SK-N-SH (cell line): ENCODE measurements around the gene C12orf43. TPM values are rescaled to one million over a fixed set of nuclear protein-coding genes. Genes with fewer than 3 reads are reported as not detected.

Experiments used
- CTCF ChIA-PET: fragments of 300-600, 350-600 bp; formaldehyde crosslinking; extraction: SDS; loops from one replicate; lab custom pipeline; 2021; lab: Yijun Ruan, JAX
- POLR2A ChIA-PET: fragments of 350-600 bp; sonication (Branson Sonifier 250); formaldehyde crosslinking; extraction: SDS; loops from one replicate; lab custom pipeline; 2020; ENCODE audit warnings: antibody characterized with exemption, inconsistent platforms; lab: Yijun Ruan, JAX
- DNase-seq: peaks from one replicate; pipeline ENCODE4 v3.0.0; 2012
- H2AFZ ChIP-seq: fragments of 200-600 bp; sonication (generic); 2 replicates; pipeline ENCODE4 v1.8.1; 2016; ENCODE audit warnings: antibody characterized with exemption, mild to moderate bottlenecking, low read depth
- H3F3A ChIP-seq: fragments of 200-600 bp; sonication (generic); replicated peaks from 2 replicates; pipeline ENCODE3; 2016; ENCODE audit warnings: antibody characterized with exemption, mild to moderate bottlenecking; ENCODE audit not compliant: insufficient read depth
- H3K27ac ChIP-seq, 2 experiments: fragments of 200-500 bp in 1 of 2; fragments of 200-600 bp in 1 of 2; sonication (Bioruptor generic) in 1 of 2; sonication (generic), shearing (Covaris generic) in 1 of 2; 2 replicates each; pipeline versions ENCODE4 v1.5.1 to v1.6.1; 2014 to 2016; ENCODE audit warnings: low read depth in 2 of 2, inconsistent platforms in 1 of 2, low read length in 1 of 2, mild to moderate bottlenecking in 1 of 2, mixed read lengths in 1 of 2
- H3K27me3 ChIP-seq: fragments of 200-600 bp; sonication (generic), shearing (Covaris generic); 2 replicates; pipeline ENCODE4 v1.6.1; 2016; ENCODE audit warnings: mixed run types; ENCODE audit not compliant: insufficient read depth
- H3K36me3 ChIP-seq, 2 experiments: fragments of 200-500 bp in 1 of 2; fragments of 200-600 bp in 1 of 2; sonication (Bioruptor generic) in 1 of 2; sonication (generic) in 1 of 2; replicated peaks in 1 of 2; 2 replicates each; pipeline versions ENCODE3 to v1.5.1; 2014 to 2016; ENCODE audit warnings: low read length in 1 of 2, mild to moderate bottlenecking in 1 of 2; ENCODE audit not compliant: insufficient read depth in 2 of 2, control insufficient read depth in 1 of 2
- H3K4me1 ChIP-seq, 2 experiments: fragments of 200-500 bp in 1 of 2; fragments of 200-600 bp in 1 of 2; sonication (Bioruptor generic) in 1 of 2; sonication (generic), shearing (Covaris generic) in 1 of 2; 2 replicates each; pipeline versions ENCODE4 v1.5.1 to v1.6.1; 2014 to 2016; ENCODE audit warnings: low read depth in 1 of 2, low read length in 1 of 2, mixed run types in 1 of 2; ENCODE audit not compliant: insufficient read depth in 2 of 2, control insufficient read depth in 1 of 2
- H3K4me2 ChIP-seq: fragments of 200-600 bp; sonication (generic), shearing (Covaris generic); 2 replicates; pipeline ENCODE4 v1.6.1; 2017; ENCODE audit warnings: mixed run types
- H3K4me3 ChIP-seq, 2 experiments: fragments of 200-500 bp in 1 of 2; fragments of 200-600 bp in 1 of 2; sonication (Bioruptor generic) in 1 of 2; sonication (generic), shearing (Covaris generic) in 1 of 2; 2 replicates each; pipeline versions ENCODE4 v1.5.1 to v1.8.1; 2014 to 2016; ENCODE audit warnings: low read depth in 2 of 2, inconsistent platforms in 1 of 2, low read length in 1 of 2, mild to moderate bottlenecking in 1 of 2, mixed read lengths in 1 of 2, moderate library complexity in 1 of 2
- H3K79me2 ChIP-seq: fragments of 200-600 bp; sonication (generic); 2 replicates; pipeline ENCODE4 v1.8.1; 2017; ENCODE audit warnings: mild to moderate bottlenecking; ENCODE audit not compliant: insufficient read depth
- H3K9ac ChIP-seq: fragments of 200-600 bp; sonication (generic); 2 replicates; pipeline ENCODE4 v1.6.1; 2017; ENCODE audit warnings: mixed run types
- H3K9me2 ChIP-seq: fragments of 200-600 bp; sonication (generic); 2 replicates; pipeline ENCODE4 v1.6.1; 2017; ENCODE audit warnings: mixed run types
- H3K9me3 ChIP-seq: fragments of 200-600 bp; sonication (generic); 2 replicates; pipeline ENCODE4 v1.6.1; 2017; ENCODE audit warnings: mixed run types, mild to moderate bottlenecking, moderate library complexity
- H4K20me1 ChIP-seq: fragments of 200-600 bp; sonication (generic); 2 replicates; pipeline ENCODE4 v1.6.1; 2017; ENCODE audit warnings: mild to moderate bottlenecking, mixed run types; ENCODE audit not compliant: insufficient read depth
- EP300 ChIP-seq, 2 experiments: IDR thresholded peaks; 2 replicates each; pipeline versions ENCODE4 v1.4.0 to v1.6.1; 2012; ENCODE audit warnings: borderline replicate concordance in 1 of 2, low read depth in 1 of 2, low read length in 1 of 2
- FOSL2 ChIP-seq: IDR thresholded peaks from 2 replicates; pipeline ENCODE4 v1.4.0; 2012; ENCODE audit warnings: low read depth, mild to moderate bottlenecking, moderate library complexity, borderline replicate concordance
- FOXJ3 ChIP-seq: sonication (generic); formaldehyde crosslinking; IDR thresholded peaks from 2 replicates; pipeline ENCODE4 v1.5.1; 2020; ENCODE audit warnings: mild to moderate bottlenecking, missing genetic modification reagents
- FOXM1 ChIP-seq: IDR thresholded peaks from 2 replicates; pipeline ENCODE4 v1.4.0; 2012; ENCODE audit warnings: low read depth, mild to moderate bottlenecking
- GATA2 ChIP-seq: sonication (generic); formaldehyde crosslinking; IDR thresholded peaks from 2 replicates; pipeline ENCODE4 v1.5.0; 2020; ENCODE audit warnings: mild to moderate bottlenecking, missing genetic modification reagents
- MEF2A ChIP-seq: IDR thresholded peaks from 2 replicates; pipeline ENCODE4 v1.4.0; 2012; ENCODE audit warnings: low read depth, borderline replicate concordance
- MXI1 ChIP-seq: IDR thresholded peaks from 2 replicates; pipeline ENCODE4 v1.6.1; 2012; ENCODE audit warnings: mild to moderate bottlenecking, low read depth, low read length, improper control_type of control experiment
- POLR2AphosphoS5 ChIP-seq: IDR thresholded peaks from 2 replicates; pipeline ENCODE4 v1.6.1; 2012; ENCODE audit warnings: low read depth, low read length
- RCOR1 ChIP-seq: fragments of 150-350 bp; IDR thresholded peaks from 2 replicates; pipeline ENCODE4 v1.6.1; 2017; ENCODE audit warnings: antibody characterized with exemption, low read length
- RFX5 ChIP-seq: IDR thresholded peaks from 2 replicates; pipeline ENCODE4 v1.6.1; 2012; ENCODE audit warnings: mild to moderate bottlenecking, improper control_type of control experiment, low read length
- RXRA ChIP-seq: IDR thresholded peaks from 2 replicates; pipeline ENCODE4 v1.4.0; 2012; ENCODE audit warnings: low read depth, mild to moderate bottlenecking, borderline replicate concordance
- TCF12 ChIP-seq: IDR thresholded peaks from 2 replicates; pipeline ENCODE4 v1.4.0; 2012
- TEAD4 ChIP-seq: IDR thresholded peaks from 2 replicates; pipeline ENCODE4 v1.4.0; 2012; ENCODE audit warnings: mild to moderate bottlenecking, borderline replicate concordance; ENCODE audit not compliant: insufficient read depth
- polyA plus RNA-seq, 3 experiments: library from polyadenylated mRNA; depleted of rRNA; stranded (reverse); fragments of >200 nt; gene quantifications; 2 replicates each; pipeline ENCODE4 v1.2.3, GENCODE V29; 2012
- TF ChIP-seq, protein P1 (sequence below): fragments of 200-600 bp; sonication (generic); IDR thresholded peaks from 2 replicates; pipeline ENCODE4 v1.6.1; 2017; ENCODE audit warnings: antibody characterized with exemption, mild to moderate bottlenecking, moderate library complexity
- TF ChIP-seq, protein P2 (sequence below): IDR thresholded peaks from 2 replicates; pipeline ENCODE4 v1.4.0; 2012; ENCODE audit warnings: low read depth, borderline replicate concordance
- TF ChIP-seq, protein P3 (sequence below): fragments of 150-350 bp; IDR thresholded peaks from 2 replicates; pipeline ENCODE4 v1.6.1; 2016; ENCODE audit warnings: mild to moderate bottlenecking, low read depth, low read length
- TF ChIP-seq, protein P4 (sequence below): IDR thresholded peaks from 2 replicates; pipeline ENCODE4 v1.4.0; 2012; ENCODE audit warnings: low read depth
- TF ChIP-seq, protein P5 (sequence below): fragments of 150-350 bp; IDR thresholded peaks from 2 replicates; pipeline ENCODE4 v1.6.1; 2017; ENCODE audit warnings: antibody characterized with exemption, low read length, low read depth, borderline replicate concordance

Gene C12orf43
- polyA plus RNA-seq, 1 of the 3 experiments (the other 2 are of a cell fraction) = 13.9 TPM

DNA sequence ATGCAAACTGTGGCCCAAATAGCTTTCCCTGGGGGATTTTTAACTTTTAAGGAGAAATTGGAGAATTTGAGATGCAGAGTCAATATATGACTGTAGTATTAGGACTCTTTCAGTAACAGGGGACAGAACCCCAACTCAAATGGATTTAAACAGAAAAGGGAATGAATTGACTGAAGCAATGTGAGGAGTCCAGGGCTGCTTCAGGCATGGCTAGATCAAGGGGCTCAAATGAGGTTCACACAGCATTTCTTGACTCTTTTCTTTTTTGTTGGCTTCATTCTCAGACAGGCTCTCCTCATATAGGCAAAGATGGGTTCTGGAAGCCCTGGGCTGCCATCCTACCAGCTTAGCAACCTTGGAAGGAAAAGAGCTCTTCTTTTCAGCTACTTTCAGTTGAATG, 24.3 kb downstream of the C12orf43 start:
- POLR2A ChIA-PET = no interaction called here

More for the DNA sequence above, 24.3 kb downstream of the C12orf43 start:
- Histone ChIP-seq H3F3A (no peaks in the 10 kb centered on the region), H4K20me1 (no peaks in the 10 kb centered on the region), H3K36me3 (no peaks in the 10 kb centered on the region), H3K4me1 (no peaks in the 10 kb centered on the region), H3K4me3 (no peak overlapping the region), H3K9me3 (no peaks in the 10 kb centered on the region), H3K27ac (no peak overlapping the region), H3K9ac (no peak overlapping the region), H2AFZ (no peak overlapping the region), H3K9me2 (no peaks in the 10 kb centered on the region), H3K27me3 (no peaks in the 10 kb centered on the region; the same call in 1 of the 2 replicates), H3K4me2 (no peak overlapping the region), H3K79me2 (no peaks in the 10 kb centered on the region)
- no peak for TF ChIP-seq TEAD4
- TF ChIP-seq MEF2A = no peak
- no peak for TF ChIP-seq RXRA
- no peak for TF ChIP-seq EP300 (IDR thresholded peaks at IDR 0.05; ENCODE audit: borderline replicate concordance in 1 of 2, low read depth in 1 of 2, low read length in 1 of 2)
- TF ChIP-seq, protein P1, sequence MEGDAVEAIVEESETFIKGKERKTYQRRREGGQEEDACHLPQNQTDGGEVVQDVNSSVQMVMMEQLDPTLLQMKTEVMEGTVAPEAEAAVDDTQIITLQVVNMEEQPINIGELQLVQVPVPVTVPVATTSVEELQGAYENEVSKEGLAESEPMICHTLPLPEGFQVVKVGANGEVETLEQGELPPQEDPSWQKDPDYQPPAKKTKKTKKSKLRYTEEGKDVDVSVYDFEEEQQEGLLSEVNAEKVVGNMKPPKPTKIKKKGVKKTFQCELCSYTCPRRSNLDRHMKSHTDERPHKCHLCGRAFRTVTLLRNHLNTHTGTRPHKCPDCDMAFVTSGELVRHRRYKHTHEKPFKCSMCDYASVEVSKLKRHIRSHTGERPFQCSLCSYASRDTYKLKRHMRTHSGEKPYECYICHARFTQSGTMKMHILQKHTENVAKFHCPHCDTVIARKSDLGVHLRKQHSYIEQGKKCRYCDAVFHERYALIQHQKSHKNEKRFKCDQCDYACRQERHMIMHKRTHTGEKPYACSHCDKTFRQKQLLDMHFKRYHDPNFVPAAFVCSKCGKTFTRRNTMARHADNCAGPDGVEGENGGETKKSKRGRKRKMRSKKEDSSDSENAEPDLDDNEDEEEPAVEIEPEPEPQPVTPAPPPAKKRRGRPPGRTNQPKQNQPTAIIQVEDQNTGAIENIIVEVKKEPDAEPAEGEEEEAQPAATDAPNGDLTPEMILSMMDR = no peak
- TF ChIP-seq POLR2AphosphoS5 = no peak
- TF ChIP-seq, protein P2, sequence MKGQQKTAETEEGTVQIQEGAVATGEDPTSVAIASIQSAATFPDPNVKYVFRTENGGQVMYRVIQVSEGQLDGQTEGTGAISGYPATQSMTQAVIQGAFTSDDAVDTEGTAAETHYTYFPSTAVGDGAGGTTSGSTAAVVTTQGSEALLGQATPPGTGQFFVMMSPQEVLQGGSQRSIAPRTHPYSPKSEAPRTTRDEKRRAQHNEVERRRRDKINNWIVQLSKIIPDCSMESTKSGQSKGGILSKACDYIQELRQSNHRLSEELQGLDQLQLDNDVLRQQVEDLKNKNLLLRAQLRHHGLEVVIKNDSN = no peak
- TF ChIP-seq, protein P3, sequence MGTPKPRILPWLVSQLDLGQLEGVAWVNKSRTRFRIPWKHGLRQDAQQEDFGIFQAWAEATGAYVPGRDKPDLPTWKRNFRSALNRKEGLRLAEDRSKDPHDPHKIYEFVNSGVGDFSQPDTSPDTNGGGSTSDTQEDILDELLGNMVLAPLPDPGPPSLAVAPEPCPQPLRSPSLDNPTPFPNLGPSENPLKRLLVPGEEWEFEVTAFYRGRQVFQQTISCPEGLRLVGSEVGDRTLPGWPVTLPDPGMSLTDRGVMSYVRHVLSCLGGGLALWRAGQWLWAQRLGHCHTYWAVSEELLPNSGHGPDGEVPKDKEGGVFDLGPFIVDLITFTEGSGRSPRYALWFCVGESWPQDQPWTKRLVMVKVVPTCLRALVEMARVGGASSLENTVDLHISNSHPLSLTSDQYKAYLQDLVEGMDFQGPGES = no peak
- no peak for TF ChIP-seq TCF12
- no peak for TF ChIP-seq RFX5
- TF ChIP-seq, protein P4, sequence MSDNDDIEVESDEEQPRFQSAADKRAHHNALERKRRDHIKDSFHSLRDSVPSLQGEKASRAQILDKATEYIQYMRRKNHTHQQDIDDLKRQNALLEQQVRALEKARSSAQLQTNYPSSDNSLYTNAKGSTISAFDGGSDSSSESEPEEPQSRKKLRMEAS = no peak
- no peak for TF ChIP-seq MXI1
- TF ChIP-seq FOXJ3 (CRISPR knock-in tag) = no peak
- TF ChIP-seq RCOR1 = no peak
- TF ChIP-seq FOXM1 = no peak
- TF ChIP-seq, protein P5, sequence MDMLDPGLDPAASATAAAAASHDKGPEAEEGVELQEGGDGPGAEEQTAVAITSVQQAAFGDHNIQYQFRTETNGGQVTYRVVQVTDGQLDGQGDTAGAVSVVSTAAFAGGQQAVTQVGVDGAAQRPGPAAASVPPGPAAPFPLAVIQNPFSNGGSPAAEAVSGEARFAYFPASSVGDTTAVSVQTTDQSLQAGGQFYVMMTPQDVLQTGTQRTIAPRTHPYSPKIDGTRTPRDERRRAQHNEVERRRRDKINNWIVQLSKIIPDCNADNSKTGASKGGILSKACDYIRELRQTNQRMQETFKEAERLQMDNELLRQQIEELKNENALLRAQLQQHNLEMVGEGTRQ = no peak
- TF ChIP-seq GATA2 (CRISPR knock-in tag) = no peak
- no peak for TF ChIP-seq FOSL2
- DNase-seq = no peak
- CTCF ChIA-PET = interaction anchor here (0.9 to 2.5 kb wide), 7 partner anchors 11 to 343 kb away, joined by 3 to 9 read pairs (median 4); no protein-coding TSS in a partner anchor
